ENCODE results near the gene CEP89. TPM values are rescaled to one million over a fixed set of nuclear protein-coding genes. Genes with fewer than 3 reads are reported as not detected.

Gene CEP89
- total RNA-seq, 1 experiment from 2014 or later, result 27.6 TPM

- Histone ChIP-seq H4K20me1 (ENCODE audit: insufficient read depth) (no peaks in the 10 kb centered on the region), H3K4me1 (ENCODE audit: control insufficient read depth in 1 of 2, insufficient read depth in 2 of 2, low read length in 2 of 2) (no peaks in the 10 kb centered on the region), H3K9me3 (ENCODE audit: control insufficient read depth in 1 of 2, insufficient read depth in 1 of 2, low read depth in 1 of 2, low read length in 2 of 2) (no peaks in the 10 kb centered on the region), H3K4me2 (ENCODE audit: low read length) (no peak overlapping the region), H3K79me2 (ENCODE audit: insufficient read depth, low read length) (no peaks in the 10 kb centered on the region), H3K27ac (ENCODE audit: low read depth, low read length) (no peak overlapping the region), H3K36me3 (ENCODE audit: control insufficient read depth in 1 of 2, insufficient read depth in 2 of 2, low read length in 2 of 2) (no peaks in the 10 kb centered on the region), H3K27me3 (ENCODE audit: insufficient read depth, low read length) (no peaks in the 10 kb centered on the region), H3K4me3 (replicated peaks in 1 of 2; ENCODE audit: low read depth in 1 of 2, low read length in 2 of 2) (no peak overlapping the region), H3K9ac (ENCODE audit: low read length) (no peak overlapping the region), H3K9me2 (ENCODE audit: insufficient read depth) (no peaks in the 10 kb centered on the region), H2AFZ (ENCODE audit: low read depth, low read length, poor library complexity, severe bottlenecking) (no peak overlapping the region)
- TF ChIP-seq ELF1 (IDR thresholded peaks at IDR 0.05; ENCODE audit: borderline replicate concordance, low read depth) (no peak), SIN3A (IDR thresholded peaks at IDR 0.05; ENCODE audit: low read depth) (no peak), POLR2AphosphoS5 (IDR thresholded peaks at IDR 0.05; ENCODE audit: low read depth, low read length) (no peak), CBX3 (IDR thresholded peaks at IDR 0.05; ENCODE audit: low read depth) (no peak)
- POLR2A ChIA-PET, result no interaction called here
- RAD21 ChIA-PET (ENCODE audit: low non-redundant PET in 1 of 2, low total read pairs in 2 of 2, uncharacterized antibody in 2 of 2, unreplicated experiment in 2 of 2), result no interaction called here
- no TSS peak for BruUV-seq (replicated peaks)
- no peak for ATAC-seq
- DNase-seq (ENCODE audit: low read depth, low spot score), result no peak
- CTCF ChIA-PET, result no interaction called here
- intact Hi-C loops (cut with micrococcal nuclease), result no loop called here
Observed at GRCh38 chr19:32877977-32878745, 93.6 kb downstream of the CEP89 start.

DNA sequence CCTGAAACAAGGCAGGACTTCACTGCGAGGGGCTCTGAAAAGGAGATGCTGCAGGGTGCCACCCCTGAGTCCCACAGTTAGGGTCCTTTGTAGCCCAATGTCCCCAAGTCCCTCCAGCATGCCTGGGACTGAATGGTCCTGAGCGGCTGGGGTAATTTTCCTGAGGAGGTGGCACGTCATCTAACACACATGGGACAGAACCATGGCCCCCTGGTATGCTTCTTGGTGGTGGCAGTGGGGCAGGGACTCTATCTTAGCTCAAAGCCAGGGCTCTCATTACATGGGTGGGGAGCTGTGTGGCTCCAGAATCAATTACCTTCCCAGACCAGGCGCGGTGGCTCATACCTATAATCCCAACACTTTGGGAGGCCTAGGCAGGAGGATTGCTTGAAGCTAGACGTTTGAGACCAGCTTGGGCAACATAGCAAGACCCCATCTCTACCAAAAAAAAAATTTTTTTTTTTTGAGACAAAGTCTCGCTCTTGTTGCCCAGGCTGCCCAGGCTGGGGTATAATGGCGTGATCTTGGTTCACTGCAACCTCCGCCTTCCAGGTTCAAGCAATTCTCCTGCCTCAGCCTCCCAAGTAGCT lies 94.3 kb downstream of the CEP89 start:
- intact Hi-C loops (cut with micrococcal nuclease), result no loop called here
- no peak overlapping the region for H3K4me3 ChIP-seq (replicated peaks in 1 of 2; ENCODE audit: low read depth in 1 of 2, low read length in 2 of 2)
- BruUV-seq (replicated peaks), result no TSS peak

More for the DNA sequence above, 94.3 kb downstream of the CEP89 start:
- ChIA-PET POLR2A (no interaction called here), RAD21 (ENCODE audit: low non-redundant PET in 1 of 2, low total read pairs in 2 of 2, uncharacterized antibody in 2 of 2, unreplicated experiment in 2 of 2) (no interaction called here), CTCF (no interaction called here)
- Histone ChIP-seq H3K9ac (ENCODE audit: low read length) (no peak overlapping the region), H3K4me2 (ENCODE audit: low read length) (no peak overlapping the region), H4K20me1 (ENCODE audit: insufficient read depth) (no peaks in the 10 kb centered on the region), H3K27ac (ENCODE audit: low read depth, low read length) (no peak overlapping the region), H3K36me3 (ENCODE audit: control insufficient read depth in 1 of 2, insufficient read depth in 2 of 2, low read length in 2 of 2) (no peaks in the 10 kb centered on the region), H3K9me2 (ENCODE audit: insufficient read depth) (no peaks in the 10 kb centered on the region), H3K27me3 (ENCODE audit: insufficient read depth, low read length) (no peaks in the 10 kb centered on the region), H3K4me1 (ENCODE audit: control insufficient read depth in 1 of 2, insufficient read depth in 2 of 2, low read length in 2 of 2) (no peaks in the 10 kb centered on the region), H3K79me2 (ENCODE audit: insufficient read depth, low read length) (no peaks in the 10 kb centered on the region), H2AFZ (ENCODE audit: low read depth, low read length, poor library complexity, severe bottlenecking) (no peak overlapping the region), H3K9me3 (ENCODE audit: control insufficient read depth in 1 of 2, insufficient read depth in 1 of 2, low read depth in 1 of 2, low read length in 2 of 2) (no peaks in the 10 kb centered on the region)
- DNase-seq (ENCODE audit: low read depth, low spot score) (no peak), ATAC-seq (no peak)
- TF ChIP-seq MAX (IDR thresholded peaks at IDR 0.05) (no peak), EZH2 (IDR thresholded peaks at IDR 0.05) (no peak), CBX3 (IDR thresholded peaks at IDR 0.05; ENCODE audit: low read depth) (no peak), SRF (IDR thresholded peaks at IDR 0.05; ENCODE audit: low read depth) (no peak), CTCF (IDR thresholded peaks at IDR 0.05 in 2 of 3, conservative IDR thresholded peaks at IDR 0.05 in 1 of 3; ENCODE audit: borderline replicate concordance in 1 of 3, insufficient read depth in 1 of 3, low read depth in 2 of 3, low read length in 2 of 3) (no peak), ZNF274 (IDR thresholded peaks at IDR 0.05; ENCODE audit: low read depth, low read length) (no peak)

Data from HCT116 (cell line).